ENCODE results near the gene PKIG. TPM values are rescaled to one million over a fixed set of nuclear protein-coding genes. Genes with fewer than 3 reads are reported as not detected.

The PKIG gene
- total RNA-seq, 1 experiment from 2014 or later: 66.3 TPM

DNA sequence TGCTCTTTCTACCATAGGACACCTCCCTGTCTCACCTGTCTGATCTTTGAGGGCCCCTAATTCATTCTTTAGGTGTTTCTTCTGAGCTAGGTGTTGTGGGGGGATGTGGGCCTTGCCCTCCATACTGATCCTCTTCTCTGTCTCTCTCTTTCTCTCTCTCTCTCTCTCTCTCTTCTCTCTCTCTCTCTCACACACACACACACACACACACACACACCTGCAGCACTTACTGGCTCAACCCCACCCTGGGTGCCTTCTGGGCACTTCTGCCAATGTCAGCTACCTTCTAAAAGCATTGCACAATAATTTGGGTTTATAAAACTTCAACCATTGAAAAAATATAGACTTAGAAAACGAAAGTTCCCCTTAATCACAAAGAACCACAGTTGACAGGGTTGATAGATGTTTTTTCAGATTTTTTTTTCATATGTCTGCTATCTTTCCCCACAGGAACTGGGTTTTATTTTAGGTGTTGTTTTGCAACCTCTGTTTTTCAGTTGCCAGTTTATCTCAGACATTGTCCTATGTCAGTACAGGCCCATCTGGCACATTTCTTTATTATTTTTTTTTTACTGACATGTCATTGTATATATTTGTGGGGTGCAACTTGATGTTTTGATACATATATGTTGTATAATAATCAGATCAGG lies 28.1 kb downstream of the PKIG start:
- TF ChIP-seq REST (IDR thresholded peaks at IDR 0.05; ENCODE audit: insufficient read depth in 1 of 2, low read depth in 2 of 2, low read length in 1 of 2) (no peak), POLR2AphosphoS5 (IDR thresholded peaks at IDR 0.05; ENCODE audit: low read depth, low read length) (no peak), SIN3A (IDR thresholded peaks at IDR 0.05; ENCODE audit: borderline replicate concordance, insufficient read depth, low read depth, low read length) (no peak), TCF7L2 (IDR thresholded peaks at IDR 0.05; ENCODE audit: low read depth, low read length) (no peak), CTCF (IDR thresholded peaks at IDR 0.05) (no peak)
- intact Hi-C loops (cut with micrococcal nuclease; ENCODE audit: unreplicated experiment) (loop anchor here (2.0 kb wide), 1 partner anchor 222 kb away; no protein-coding TSS in a partner anchor), in situ Hi-C loops (cut with HindIII; ENCODE audit: low pct_unique_long_range_greater_than_20kb, low sequenced_read_pairs) (no loop called here)
- ATAC-seq: peak; percentile 17
- Histone ChIP-seq H3K36me3 (ENCODE audit: control insufficient read depth, insufficient read depth, low read length) (no peaks in the 10 kb centered on the region; the same call in 1 of the 2 replicates), H3K9me3 (ENCODE audit: control insufficient read depth, insufficient read depth, low read depth, low read length) (no peaks in the 10 kb centered on the region), H3K27me3 (ENCODE audit: control insufficient read depth, insufficient read depth, low read length) (no peaks in the 10 kb centered on the region), H3K4me3 (ENCODE audit: low read depth in 2 of 2, low read length in 2 of 2) (no peak overlapping the region), H3K27ac (ENCODE audit: low read length) (peak overlapping the region; percentile 95), H3K4me1 (ENCODE audit: control insufficient read depth, insufficient read depth, low read length) (peaks cover 21% of the 10 kb centered on the region)
- POLR2A ChIA-PET: interaction anchor here (0.6 kb wide), 3 partner anchors 35 to 113 kb away, joined by 3 to 6 read pairs (median 3); no protein-coding TSS in a partner anchor
- no peak for DNase-seq (ENCODE audit: low read depth, low spot score)
- CTCF ChIA-PET: interaction anchor here (0.6 to 1.5 kb wide), 9 partner anchors 13 to 393 kb away, joined by 3 to 10 read pairs (median 4); partner anchors contain the start of gene SERINC3
- no TSS peak for BruUV-seq (replicated peaks)

- no peak overlapping the region for H3K4me3 ChIP-seq (ENCODE audit: low read depth in 2 of 2, low read length in 2 of 2)
- no peaks in the 10 kb centered on the region for H3K9me3 ChIP-seq (ENCODE audit: control insufficient read depth, insufficient read depth, low read depth, low read length)
- ATAC-seq (no peak), DNase-seq (ENCODE audit: low read depth, low spot score) (no peak)
- intact Hi-C loops (cut with micrococcal nuclease; ENCODE audit: unreplicated experiment) (no loop called here), in situ Hi-C loops (cut with HindIII; ENCODE audit: low pct_unique_long_range_greater_than_20kb, low sequenced_read_pairs) (no loop called here)
- H3K27me3 ChIP-seq (ENCODE audit: control insufficient read depth, insufficient read depth, low read length): no peaks in the 10 kb centered on the region
- H3K27ac ChIP-seq (ENCODE audit: low read length): no peak overlapping the region
- BruUV-seq (replicated peaks): no TSS peak
- no peaks in the 10 kb centered on the region; the same call in none of the 2 replicates for H3K36me3 ChIP-seq (ENCODE audit: control insufficient read depth, insufficient read depth, low read length)
- POLR2A ChIA-PET: no interaction called here
- no peak for TF ChIP-seq REST (IDR thresholded peaks at IDR 0.05; ENCODE audit: insufficient read depth in 1 of 2, low read depth in 2 of 2, low read length in 1 of 2)
- TF ChIP-seq CTCF (IDR thresholded peaks at IDR 0.05): no peak
- TF ChIP-seq TCF7L2 (IDR thresholded peaks at IDR 0.05; ENCODE audit: low read depth, low read length): no peak
- no peak for TF ChIP-seq SIN3A (IDR thresholded peaks at IDR 0.05; ENCODE audit: borderline replicate concordance, insufficient read depth, low read depth, low read length)
- TF ChIP-seq POLR2AphosphoS5 (IDR thresholded peaks at IDR 0.05; ENCODE audit: low read depth, low read length): no peak
- CTCF ChIA-PET: no interaction called here
- peaks cover 19% of the 10 kb centered on the region for H3K4me1 ChIP-seq (ENCODE audit: control insufficient read depth, insufficient read depth, low read length)
Observed at GRCh38 chr20:44613575-44613974, 31.2 kb downstream of the PKIG start.

All from Panc1 (cell line).